ENCODE measurements around the gene ARPC4. TPM values are rescaled to one million over a fixed set of nuclear protein-coding genes. Genes with fewer than 3 reads are reported as not detected.

Gene ARPC4
- total RNA-seq, 4 donors from 2014 or later: 96.8 to 147 (median 143) TPM

DNA sequence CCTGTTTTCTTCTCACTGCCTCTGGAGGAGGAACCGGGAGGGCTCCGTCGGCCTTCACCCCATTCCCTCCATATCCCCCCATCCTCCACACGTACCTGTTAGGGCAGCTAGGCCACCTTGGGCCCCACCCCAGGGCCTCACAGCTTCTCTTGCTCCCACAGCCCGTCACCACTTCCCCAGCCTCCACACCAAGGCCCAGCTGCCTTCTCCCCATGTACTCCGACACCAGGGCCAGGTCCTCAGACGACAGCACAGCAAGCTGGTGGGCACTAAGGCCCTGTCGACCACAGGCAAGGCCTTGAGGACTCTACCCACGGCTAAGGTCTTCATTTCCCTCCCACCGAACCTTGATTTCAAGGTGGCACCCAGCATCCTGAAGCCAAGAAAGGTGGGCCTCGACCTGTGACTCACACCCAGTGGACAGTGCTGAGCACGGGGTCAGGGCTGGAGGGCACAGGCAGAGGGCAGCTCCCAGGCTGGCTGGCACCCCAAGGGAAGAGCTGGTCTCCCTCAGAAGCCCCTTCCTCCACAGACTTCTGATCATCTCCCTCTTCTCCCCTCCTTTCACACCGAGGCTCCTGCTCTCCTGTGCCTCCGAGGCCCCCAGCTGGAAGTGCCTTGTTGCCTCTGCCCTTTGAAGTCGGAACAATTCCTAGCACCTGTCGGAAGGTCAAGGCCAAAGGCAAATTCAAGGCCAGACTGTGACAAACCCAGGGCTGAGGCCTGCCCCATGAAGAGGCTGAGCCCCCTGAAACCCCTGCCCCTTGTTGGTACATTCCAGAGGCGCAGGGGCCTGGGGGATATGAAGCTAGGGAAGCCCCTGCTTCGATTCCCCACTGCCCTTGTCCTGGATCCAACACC, 41.9 kb downstream of the ARPC4 start:
- no peak for TF ChIP-seq POLR2A (IDR thresholded peaks at IDR 0.05)
- TF ChIP-seq, protein P1, sequence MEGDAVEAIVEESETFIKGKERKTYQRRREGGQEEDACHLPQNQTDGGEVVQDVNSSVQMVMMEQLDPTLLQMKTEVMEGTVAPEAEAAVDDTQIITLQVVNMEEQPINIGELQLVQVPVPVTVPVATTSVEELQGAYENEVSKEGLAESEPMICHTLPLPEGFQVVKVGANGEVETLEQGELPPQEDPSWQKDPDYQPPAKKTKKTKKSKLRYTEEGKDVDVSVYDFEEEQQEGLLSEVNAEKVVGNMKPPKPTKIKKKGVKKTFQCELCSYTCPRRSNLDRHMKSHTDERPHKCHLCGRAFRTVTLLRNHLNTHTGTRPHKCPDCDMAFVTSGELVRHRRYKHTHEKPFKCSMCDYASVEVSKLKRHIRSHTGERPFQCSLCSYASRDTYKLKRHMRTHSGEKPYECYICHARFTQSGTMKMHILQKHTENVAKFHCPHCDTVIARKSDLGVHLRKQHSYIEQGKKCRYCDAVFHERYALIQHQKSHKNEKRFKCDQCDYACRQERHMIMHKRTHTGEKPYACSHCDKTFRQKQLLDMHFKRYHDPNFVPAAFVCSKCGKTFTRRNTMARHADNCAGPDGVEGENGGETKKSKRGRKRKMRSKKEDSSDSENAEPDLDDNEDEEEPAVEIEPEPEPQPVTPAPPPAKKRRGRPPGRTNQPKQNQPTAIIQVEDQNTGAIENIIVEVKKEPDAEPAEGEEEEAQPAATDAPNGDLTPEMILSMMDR (IDR thresholded peaks at IDR 0.05 in 4 of 5, conservative IDR thresholded peaks at IDR 0.05 in 1 of 5): no peak
- DNase-seq (no peak), ATAC-seq (no peak)
- no peaks in the 10 kb centered on the region for H3K9me3 ChIP-seq
- H3K4me3 ChIP-seq: no peak overlapping the region
- no peaks in the 10 kb centered on the region for H3K27me3 ChIP-seq
- in situ Hi-C loops (cut with MboI; ENCODE audit: low sequenced_read_pairs in 4 of 4) (no loop called here), intact Hi-C loops (cut with DNase I; ENCODE audit: low total_unique reads) (no loop called here)
- H3K36me3 ChIP-seq: peaks cover 0 to 49% of the 10 kb centered on the region in 2 donors
- no peak overlapping the region for H3K27ac ChIP-seq
- no peaks in the 10 kb centered on the region for H3K4me1 ChIP-seq

DNA sequence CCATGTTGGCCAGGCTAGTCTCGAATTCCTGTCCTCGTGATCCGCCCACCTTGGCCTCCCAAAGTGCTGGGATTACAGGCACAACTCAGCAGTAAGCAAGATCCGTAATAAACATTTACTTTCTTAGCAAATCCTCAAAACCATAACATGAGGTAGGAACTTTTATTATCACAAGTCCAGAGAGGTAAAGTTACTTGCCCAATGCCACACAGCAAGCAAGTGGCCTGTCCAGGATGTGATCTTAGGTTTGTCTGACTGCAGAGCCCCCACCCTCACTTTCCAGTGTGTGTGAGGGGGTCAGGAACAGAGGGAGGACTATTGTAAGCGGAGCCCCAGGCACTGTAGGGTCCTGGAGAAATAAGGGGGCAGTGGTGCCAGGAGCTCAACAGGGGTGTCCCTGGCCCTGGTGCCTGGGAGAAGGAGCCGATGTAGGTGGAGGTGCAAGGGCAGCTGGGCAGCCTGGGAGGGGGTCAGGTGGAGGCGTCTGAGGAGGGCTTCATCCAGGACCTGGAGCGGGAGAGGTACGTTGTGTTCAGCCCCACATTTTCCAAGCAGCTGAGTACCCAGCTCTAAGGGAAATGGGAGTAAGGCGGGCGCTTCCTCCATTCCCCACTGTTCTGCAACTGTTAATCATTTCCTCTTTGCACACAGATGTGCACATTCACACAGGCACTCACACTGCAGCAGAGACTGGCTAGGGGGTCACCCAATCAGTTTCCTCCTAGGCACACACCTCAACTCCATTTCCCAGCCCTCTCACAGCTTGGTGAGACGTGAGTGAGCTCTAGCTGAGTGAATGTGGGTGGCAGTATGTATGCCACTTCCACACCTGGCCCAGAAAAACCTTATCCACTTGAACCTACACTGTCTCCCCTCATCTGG, 45.1 kb downstream of the ARPC4 start:
- TF ChIP-seq, protein P1 (IDR thresholded peaks at IDR 0.05 in 4 of 5, conservative IDR thresholded peaks at IDR 0.05 in 1 of 5): no peak
- TF ChIP-seq POLR2A (IDR thresholded peaks at IDR 0.05): no peak
- Histone ChIP-seq H3K36me3 (peaks cover 0 to 54% of the 10 kb centered on the region in 2 donors), H3K9me3 (no peaks in the 10 kb centered on the region), H3K27ac (no peak overlapping the region), H3K27me3 (no peaks in the 10 kb centered on the region), H3K4me3 (no peak overlapping the region), H3K4me1 (peaks cover 6% of the 10 kb centered on the region in 2 donors)
- intact Hi-C loops (cut with DNase I; ENCODE audit: low total_unique reads) (no loop called here), in situ Hi-C loops (cut with MboI; ENCODE audit: low sequenced_read_pairs in 4 of 4) (no loop called here)
- DNase-seq (no peak), ATAC-seq (no peak)

DNA sequence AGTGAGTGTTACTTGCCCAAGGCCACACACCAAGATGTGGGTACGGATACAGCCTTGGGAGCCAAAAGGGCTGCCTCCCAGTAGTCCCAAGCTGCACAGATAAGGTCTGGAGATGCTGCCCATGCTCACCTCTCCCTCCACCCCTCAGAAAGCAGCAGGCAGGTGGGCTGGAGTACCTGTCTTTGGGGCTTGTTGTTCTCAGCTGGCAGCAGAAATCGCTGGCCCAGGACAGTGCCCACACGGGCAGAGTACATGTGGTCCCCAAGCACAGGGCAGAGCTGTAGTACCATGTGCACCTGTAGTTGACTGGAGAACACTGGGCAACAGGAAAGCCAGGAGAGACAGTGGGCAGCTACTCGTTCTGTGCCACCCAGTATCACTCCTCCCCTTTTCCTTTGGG, 46.0 kb downstream of the ARPC4 start:
- in situ Hi-C loops (cut with MboI; ENCODE audit: low sequenced_read_pairs in 4 of 4): no loop called here

DNA sequence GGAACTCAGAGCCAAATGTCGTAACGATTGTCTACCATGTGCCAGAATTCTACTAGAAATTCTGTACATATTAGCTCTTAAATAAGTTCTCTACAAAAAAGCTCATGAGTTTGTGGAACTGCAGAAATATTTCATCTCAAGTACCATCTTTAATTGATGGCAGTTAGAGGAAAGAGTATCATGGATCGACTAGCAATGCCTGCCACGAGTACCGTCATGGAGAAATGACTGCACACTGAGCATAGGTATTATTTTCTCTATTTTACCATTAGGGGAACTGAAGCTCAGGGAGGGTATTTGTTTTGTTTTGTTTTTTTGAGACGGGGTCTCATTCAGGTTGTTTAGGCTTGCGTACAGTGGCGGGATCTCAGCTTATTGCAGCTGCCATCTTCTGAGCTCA, 48.1 kb downstream of the ARPC4 start:
- DNase-seq (no peak), ATAC-seq (no peak)
- Histone ChIP-seq H3K27me3 (no peaks in the 10 kb centered on the region), H3K9me3 (no peaks in the 10 kb centered on the region), H3K4me1 (peaks cover 7 to 12% of the 10 kb centered on the region in 2 donors), H3K36me3 (peaks cover 0 to 39% of the 10 kb centered on the region in 2 donors), H3K4me3 (no peak overlapping the region), H3K27ac (no peak overlapping the region)
- TF ChIP-seq POLR2A (IDR thresholded peaks at IDR 0.05): no peak
- TF ChIP-seq, protein P1 (IDR thresholded peaks at IDR 0.05 in 4 of 5, conservative IDR thresholded peaks at IDR 0.05 in 1 of 5): no peak
- in situ Hi-C loops (cut with MboI; ENCODE audit: low sequenced_read_pairs in 4 of 4) (loop anchor here in 1 of 4 donors (10.0 kb wide), 1 partner anchor 94 kb away; the partner anchor contains the start of gene CRELD1), intact Hi-C loops (cut with DNase I; ENCODE audit: low total_unique reads) (no loop called here)

More for the DNA sequence above, 46.0 kb downstream of the ARPC4 start:
- no peaks in the 10 kb centered on the region for H3K27me3 ChIP-seq
- DNase-seq: no peak
- no peak for TF ChIP-seq POLR2A (IDR thresholded peaks at IDR 0.05)
- TF ChIP-seq, protein P1 (IDR thresholded peaks at IDR 0.05 in 4 of 5, conservative IDR thresholded peaks at IDR 0.05 in 1 of 5): no peak
- ATAC-seq: no peak
- no peak overlapping the region for H3K4me3 ChIP-seq
- H3K36me3 ChIP-seq: peaks cover 0 to 53% of the 10 kb centered on the region in 2 donors
- intact Hi-C loops (cut with DNase I; ENCODE audit: low total_unique reads): no loop called here
- no peak overlapping the region for H3K27ac ChIP-seq
- H3K4me1 ChIP-seq: peaks cover 7 to 8% of the 10 kb centered on the region in 2 donors
- H3K9me3 ChIP-seq: no peaks in the 10 kb centered on the region

Data from gastrocnemius medialis (tissue), 4 donors.